ENCODE data around the gene SLCO3A1. TPM values are rescaled to one million over a fixed set of nuclear protein-coding genes. Genes with fewer than 3 reads are reported as not detected.

Gene SLCO3A1
- total RNA-seq, 2 experiments from 2014 or later, result 29.2 to 29.5 TPM

- H3K36me3 Mint-ChIP-seq, result peaks cover 4% of the 10 kb centered on the region
- H3K27me3 Mint-ChIP-seq, result no peaks in the 10 kb centered on the region
- no peaks in the 10 kb centered on the region for H3K9me3 Mint-ChIP-seq
- no peak overlapping the region for H3K4me3 Mint-ChIP-seq
- no peak for DNase-seq
- no peaks in the 10 kb centered on the region for H3K4me1 Mint-ChIP-seq
- POLR2A ChIA-PET, result no interaction called here
- H3K27ac Mint-ChIP-seq, result no peak overlapping the region
- ATAC-seq (ENCODE audit: low read depth), result no peak
These were observed 313.4 kb downstream of the SLCO3A1 start for GRCh38 chr15:92166751-92167405.

DNA sequence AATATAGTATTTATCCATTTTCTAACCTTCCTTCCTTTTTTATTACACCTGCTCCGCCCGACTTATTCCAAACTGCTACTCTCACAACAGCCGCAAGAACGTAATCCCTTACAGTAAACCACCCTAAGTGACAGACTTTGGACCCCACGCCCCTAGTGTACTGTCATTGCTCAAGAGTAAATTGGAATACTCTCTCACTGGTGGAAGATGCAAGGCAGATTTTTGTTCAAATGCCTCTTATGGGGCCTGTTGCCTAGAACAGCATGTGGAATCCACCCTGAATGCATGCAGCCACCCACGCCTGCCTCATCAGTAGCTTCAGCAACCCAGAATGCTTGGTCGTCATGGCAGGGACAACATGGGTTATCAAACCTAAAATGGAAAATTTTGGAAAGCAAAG lies 313.9 kb downstream of the SLCO3A1 start:
- ATAC-seq (ENCODE audit: low read depth) (no peak), DNase-seq (no peak)
- H3K27me3 Mint-ChIP-seq, result peaks cover 2% of the 10 kb centered on the region
- H3K27ac Mint-ChIP-seq, result no peak overlapping the region
- no peaks in the 10 kb centered on the region for H3K9me3 Mint-ChIP-seq
- no peak overlapping the region for H3K4me3 Mint-ChIP-seq
- POLR2A ChIA-PET, result no interaction called here
- peaks cover 4% of the 10 kb centered on the region for H3K36me3 Mint-ChIP-seq
- no peaks in the 10 kb centered on the region for H3K4me1 Mint-ChIP-seq

- H3K27ac Mint-ChIP-seq, result no peak overlapping the region
- peaks cover 3% of the 10 kb centered on the region for H3K36me3 Mint-ChIP-seq
- POLR2A ChIA-PET, result no interaction called here
- no peaks in the 10 kb centered on the region for H3K4me1 Mint-ChIP-seq
- H3K9me3 Mint-ChIP-seq, result no peaks in the 10 kb centered on the region
- H3K27me3 Mint-ChIP-seq, result peaks cover 2% of the 10 kb centered on the region
- DNase-seq (no peak), ATAC-seq (ENCODE audit: low read depth) (no peak)
- H3K4me3 Mint-ChIP-seq, result no peak overlapping the region
These were observed 314.7 kb downstream of the SLCO3A1 start for GRCh38 chr15:92168066-92168683.

GRCh38 chr15:92170897-92171296 lies 317.4 kb downstream of the SLCO3A1 start:
- POLR2A ChIA-PET, result no interaction called here
- Mint-ChIP-seq H3K36me3 (peaks cover under 1% of the 10 kb centered on the region), H3K9me3 (no peaks in the 10 kb centered on the region), H3K4me1 (no peaks in the 10 kb centered on the region), H3K4me3 (no peak overlapping the region), H3K27ac (no peak overlapping the region), H3K27me3 (peaks cover 2% of the 10 kb centered on the region)
- ATAC-seq (ENCODE audit: low read depth), result no peak
- DNase-seq, result no peak

DNA sequence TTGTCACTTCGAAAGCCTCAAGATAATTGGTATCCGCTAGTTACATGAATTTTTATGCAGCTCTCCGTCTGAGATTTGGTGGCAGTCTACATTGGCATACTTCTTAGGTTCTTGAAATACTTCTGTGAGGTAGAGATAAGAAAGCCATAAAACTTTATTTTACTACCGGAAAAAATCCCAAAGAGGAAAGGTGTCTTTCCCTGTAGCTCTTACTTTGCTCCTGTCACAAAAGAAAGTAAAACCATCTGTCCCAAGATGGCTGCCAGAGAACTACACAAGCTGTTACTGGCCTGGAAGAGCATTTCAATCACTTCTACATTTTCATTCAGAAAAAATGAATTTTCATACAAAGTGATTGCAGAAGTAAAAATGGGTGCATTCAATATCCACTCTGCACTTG lies 325.4 kb downstream of the SLCO3A1 start:
- Mint-ChIP-seq H3K4me3 (no peak overlapping the region), H3K27me3 (peaks cover 9% of the 10 kb centered on the region), H3K27ac (no peak overlapping the region), H3K36me3 (no peaks in the 10 kb centered on the region), H3K4me1 (no peaks in the 10 kb centered on the region), H3K9me3 (no peaks in the 10 kb centered on the region)
- POLR2A ChIA-PET, result no interaction called here
- DNase-seq (no peak), ATAC-seq (ENCODE audit: low read depth) (no peak)

- H3K9me3 Mint-ChIP-seq, result no peaks in the 10 kb centered on the region
- H3K4me3 Mint-ChIP-seq, result no peak overlapping the region
- no peaks in the 10 kb centered on the region for H3K36me3 Mint-ChIP-seq
- peaks cover 8% of the 10 kb centered on the region for H3K27me3 Mint-ChIP-seq
- POLR2A ChIA-PET, result no interaction called here
- no peak overlapping the region for H3K27ac Mint-ChIP-seq
- ATAC-seq (ENCODE audit: low read depth) (no peak), DNase-seq (no peak)
- H3K4me1 Mint-ChIP-seq, result no peaks in the 10 kb centered on the region
These were observed 330.6 kb downstream of the SLCO3A1 start for GRCh38 chr15:92184142-92184541.

- H3K27me3 Mint-ChIP-seq, result peaks cover 8% of the 10 kb centered on the region
- H3K4me3 Mint-ChIP-seq, result no peak overlapping the region
- no peaks in the 10 kb centered on the region for H3K9me3 Mint-ChIP-seq
- H3K36me3 Mint-ChIP-seq, result no peaks in the 10 kb centered on the region
- DNase-seq, result no peak
- POLR2A ChIA-PET, result no interaction called here
- H3K4me1 Mint-ChIP-seq, result no peaks in the 10 kb centered on the region
- ATAC-seq (ENCODE audit: low read depth), result no peak
- H3K27ac Mint-ChIP-seq, result no peak overlapping the region
These were observed 331.2 kb downstream of the SLCO3A1 start for GRCh38 chr15:92184679-92185230.

DNA sequence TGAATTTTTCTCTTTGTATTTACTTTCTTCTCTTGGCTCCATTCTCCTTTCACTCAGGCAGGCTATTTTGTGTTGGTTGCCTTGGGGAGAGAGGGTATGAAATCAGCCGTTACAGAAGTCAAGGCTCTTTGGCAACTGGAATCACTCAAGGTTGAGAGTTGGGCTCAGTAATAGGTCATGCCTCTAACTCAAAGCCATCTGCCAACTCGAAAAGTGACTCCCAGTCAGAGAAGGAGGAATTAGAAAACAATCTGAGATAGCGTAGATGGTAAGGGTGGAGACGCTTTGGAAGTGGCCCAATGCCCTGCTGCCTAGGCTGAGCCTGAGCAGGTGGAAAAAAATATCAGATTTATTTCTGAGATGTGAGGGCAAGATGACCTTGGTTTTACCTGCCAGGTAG lies 334.5 kb downstream of the SLCO3A1 start:
- Mint-ChIP-seq H3K27ac (no peak overlapping the region), H3K36me3 (no peaks in the 10 kb centered on the region), H3K4me3 (no peak overlapping the region), H3K9me3 (no peaks in the 10 kb centered on the region), H3K27me3 (peaks cover 8% of the 10 kb centered on the region), H3K4me1 (no peaks in the 10 kb centered on the region)
- POLR2A ChIA-PET, result no interaction called here
- ATAC-seq (ENCODE audit: low read depth) (no peak), DNase-seq (no peak)

DNA sequence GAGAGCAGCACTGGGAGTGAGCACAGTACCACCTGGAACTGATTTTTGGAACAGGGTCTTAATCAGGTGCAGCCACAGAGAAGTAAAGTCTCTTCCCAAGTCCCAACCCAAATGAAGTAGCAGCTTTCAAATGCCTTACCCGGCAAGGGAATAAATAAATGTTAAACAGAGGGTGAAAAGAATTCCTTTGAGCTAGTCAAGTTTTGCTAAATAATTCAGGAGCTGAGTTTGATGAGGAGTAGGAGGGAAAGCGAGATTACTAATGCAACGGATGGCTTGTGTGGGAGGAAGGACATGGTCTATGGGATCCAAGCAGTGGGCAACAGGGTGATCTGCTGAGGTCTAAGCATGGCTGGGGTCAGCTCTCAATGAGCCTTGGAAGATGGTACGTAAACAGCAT lies 335.7 kb downstream of the SLCO3A1 start:
- H3K36me3 Mint-ChIP-seq, result no peaks in the 10 kb centered on the region
- no peaks in the 10 kb centered on the region for H3K9me3 Mint-ChIP-seq
- peaks cover 7% of the 10 kb centered on the region for H3K27me3 Mint-ChIP-seq
- no peak overlapping the region for H3K27ac Mint-ChIP-seq
- no peak overlapping the region for H3K4me3 Mint-ChIP-seq
- ATAC-seq (ENCODE audit: low read depth) (no peak), DNase-seq (no peak)
- POLR2A ChIA-PET, result no interaction called here
- H3K4me1 Mint-ChIP-seq, result no peaks in the 10 kb centered on the region

DNA sequence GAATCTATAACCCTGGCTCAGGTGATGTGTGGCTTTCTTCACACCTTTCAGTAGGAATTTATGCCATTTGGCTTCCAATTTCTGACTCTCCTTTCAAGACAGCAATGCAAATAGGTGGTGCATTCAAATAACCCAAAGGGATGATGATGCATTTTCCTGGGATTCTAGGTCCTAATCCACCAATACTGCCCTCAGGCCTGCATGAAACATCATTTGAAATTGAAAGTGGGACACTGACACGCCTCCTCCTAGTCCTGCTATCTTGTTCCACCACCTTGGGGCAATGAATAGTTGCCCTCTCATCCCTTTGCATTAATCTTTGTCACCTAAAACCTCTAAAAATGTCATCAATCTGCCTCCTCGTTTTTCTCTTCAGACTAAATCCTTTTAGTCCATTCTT lies 341.7 kb downstream of the SLCO3A1 start:
- Mint-ChIP-seq H3K4me1 (no peaks in the 10 kb centered on the region), H3K27me3 (no peaks in the 10 kb centered on the region), H3K9me3 (peaks cover 2% of the 10 kb centered on the region), H3K27ac (no peak overlapping the region), H3K36me3 (no peaks in the 10 kb centered on the region), H3K4me3 (no peak overlapping the region)
- POLR2A ChIA-PET, result no interaction called here
- DNase-seq, result no peak
- ATAC-seq (ENCODE audit: low read depth), result no peak

DNA sequence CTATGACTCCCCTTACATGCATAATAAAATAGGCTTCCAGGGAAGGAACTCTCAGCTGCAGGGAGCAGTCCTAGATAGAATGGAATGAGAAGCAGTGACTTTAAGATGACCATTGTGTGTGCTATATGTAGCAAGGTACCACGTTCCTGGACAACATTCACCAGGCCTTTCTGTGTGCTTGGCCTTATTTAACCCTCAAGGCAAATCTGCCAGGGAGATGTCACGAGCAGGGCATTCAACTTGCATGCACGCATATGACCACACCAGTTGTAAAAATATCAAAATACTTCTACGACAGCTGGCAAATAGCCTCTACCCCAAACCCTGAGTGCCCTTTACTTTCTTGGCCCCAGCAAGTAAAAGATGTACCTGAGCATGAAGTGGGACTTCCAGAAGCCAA lies 342.8 kb downstream of the SLCO3A1 start:
- Mint-ChIP-seq H3K27ac (no peak overlapping the region), H3K9me3 (peaks cover 2% of the 10 kb centered on the region), H3K27me3 (no peaks in the 10 kb centered on the region), H3K4me1 (no peaks in the 10 kb centered on the region), H3K36me3 (no peaks in the 10 kb centered on the region), H3K4me3 (no peak overlapping the region)
- ATAC-seq (ENCODE audit: low read depth), result no peak
- DNase-seq, result no peak
- POLR2A ChIA-PET, result no interaction called here

- H3K36me3 Mint-ChIP-seq, result no peaks in the 10 kb centered on the region
- ATAC-seq (ENCODE audit: low read depth) (no peak), DNase-seq (no peak)
- no peaks in the 10 kb centered on the region for H3K4me1 Mint-ChIP-seq
- POLR2A ChIA-PET, result no interaction called here
- peaks cover 2% of the 10 kb centered on the region for H3K27me3 Mint-ChIP-seq
- H3K27ac Mint-ChIP-seq, result no peak overlapping the region
- no peak overlapping the region for H3K4me3 Mint-ChIP-seq
- peaks cover 2% of the 10 kb centered on the region for H3K9me3 Mint-ChIP-seq
These were observed 344.2 kb downstream of the SLCO3A1 start for GRCh38 chr15:92197746-92198145.

- DNase-seq (no peak), ATAC-seq (ENCODE audit: low read depth) (no peak)
- Mint-ChIP-seq H3K9me3 (peaks cover 5% of the 10 kb centered on the region), H3K36me3 (no peaks in the 10 kb centered on the region), H3K27me3 (peaks cover 4% of the 10 kb centered on the region), H3K4me1 (no peaks in the 10 kb centered on the region), H3K27ac (no peak overlapping the region), H3K4me3 (no peak overlapping the region)
- POLR2A ChIA-PET, result no interaction called here
These were observed 347.4 kb downstream of the SLCO3A1 start for GRCh38 chr15:92200891-92201290.

DNA sequence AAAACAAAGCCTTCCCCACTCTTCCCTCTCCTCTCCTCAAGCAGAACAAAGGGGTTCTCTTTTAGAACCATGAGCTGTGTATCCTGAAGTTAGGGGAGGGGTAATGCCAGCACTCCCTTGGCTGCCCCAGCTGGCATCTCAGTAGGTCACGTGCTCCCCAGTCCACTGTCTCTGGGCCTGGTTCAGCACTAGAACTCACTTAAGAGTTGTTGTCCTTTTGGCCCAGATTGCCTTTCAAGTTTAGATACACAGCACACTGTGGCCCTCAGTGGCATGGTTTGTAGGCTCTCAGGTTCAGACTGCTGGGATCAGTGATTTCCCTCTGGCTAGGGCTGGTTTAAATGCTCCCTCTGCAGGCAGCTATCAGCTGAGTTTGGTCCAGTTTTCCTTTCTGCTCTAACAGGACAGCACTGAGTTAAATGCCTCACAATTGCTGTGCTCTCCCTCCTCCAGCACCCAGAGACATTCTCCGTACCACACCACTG lies 351.8 kb downstream of the SLCO3A1 start:
- ATAC-seq (ENCODE audit: low read depth), result no peak
- POLR2A ChIA-PET, result no interaction called here

More for the DNA sequence above, 351.8 kb downstream of the SLCO3A1 start:
- no peak for DNase-seq
- H3K4me1 Mint-ChIP-seq, result no peaks in the 10 kb centered on the region
- H3K4me3 Mint-ChIP-seq, result no peak overlapping the region
- peaks cover 7% of the 10 kb centered on the region for H3K27me3 Mint-ChIP-seq
- H3K36me3 Mint-ChIP-seq, result no peaks in the 10 kb centered on the region
- peaks cover 3% of the 10 kb centered on the region for H3K9me3 Mint-ChIP-seq
- no peak overlapping the region for H3K27ac Mint-ChIP-seq
